ENCODE data around the gene RSPH6A. TPM values are rescaled to one million over a fixed set of nuclear protein-coding genes. Genes with fewer than 3 reads are reported as not detected.

The RSPH6A gene
- total and polyA plus RNA-seq, 2 of the 13 experiments (the other 11 are each of a cell fraction or from before 2014, with no cell fraction given): 0.07 TPM; not detected in 1

DNA sequence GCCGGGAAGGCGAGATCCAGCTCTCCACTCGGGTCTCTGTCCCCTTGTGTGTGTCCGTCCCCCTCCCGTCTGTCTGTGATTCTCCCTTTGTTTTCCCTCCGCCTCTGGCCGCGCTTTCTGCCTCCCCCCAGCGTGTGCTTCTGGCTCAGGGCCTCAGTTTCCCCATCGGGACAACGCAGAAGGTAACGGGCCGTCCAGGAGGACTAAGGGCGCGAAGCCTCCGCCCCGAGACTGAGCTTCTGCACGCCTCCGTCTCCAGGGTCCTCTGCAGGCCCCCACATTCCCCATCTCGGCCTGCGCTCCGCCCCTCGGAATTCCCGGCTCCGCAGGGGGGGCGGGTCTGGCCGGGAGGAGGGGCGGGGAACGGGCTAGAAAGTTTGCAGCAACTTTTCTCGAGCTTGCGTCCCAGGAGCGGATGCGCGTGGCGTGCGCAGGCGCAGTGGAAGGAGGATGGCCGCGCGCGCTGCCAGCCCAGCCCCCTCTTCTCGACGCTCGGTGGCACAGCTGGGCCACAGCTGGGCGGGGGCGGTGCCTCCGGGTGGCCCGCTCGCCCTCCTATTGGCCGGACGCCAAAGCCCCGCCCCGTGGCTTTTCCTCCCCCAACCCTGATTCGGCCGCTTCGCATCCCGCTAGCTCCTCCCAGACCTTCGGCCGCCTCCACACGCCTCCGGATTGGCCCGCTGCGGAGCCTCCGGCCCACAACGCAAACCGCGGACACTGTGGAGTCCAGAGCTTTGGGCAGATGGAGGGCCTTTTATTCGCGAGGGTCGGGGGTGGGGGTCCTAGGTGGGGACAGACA, 45.9 kb downstream of the RSPH6A start, which contains the start of gene SIX5 (continued):
- no peak for TF ChIP-seq ZNF224 (CRISPR knock-in tag; IDR thresholded peaks at IDR 0.05)
- TF ChIP-seq, protein P1, sequence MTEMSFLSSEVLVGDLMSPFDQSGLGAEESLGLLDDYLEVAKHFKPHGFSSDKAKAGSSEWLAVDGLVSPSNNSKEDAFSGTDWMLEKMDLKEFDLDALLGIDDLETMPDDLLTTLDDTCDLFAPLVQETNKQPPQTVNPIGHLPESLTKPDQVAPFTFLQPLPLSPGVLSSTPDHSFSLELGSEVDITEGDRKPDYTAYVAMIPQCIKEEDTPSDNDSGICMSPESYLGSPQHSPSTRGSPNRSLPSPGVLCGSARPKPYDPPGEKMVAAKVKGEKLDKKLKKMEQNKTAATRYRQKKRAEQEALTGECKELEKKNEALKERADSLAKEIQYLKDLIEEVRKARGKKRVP (CRISPR knock-in tag; IDR thresholded peaks at IDR 0.05): peak in 1 of 2 experiments; percentile 81; a peak in 2 of 4 replicates
- TF ChIP-seq THYN1 (CRISPR knock-in tag; IDR thresholded peaks at IDR 0.05; ENCODE audit: borderline replicate concordance, low read depth): no peak
- TF ChIP-seq FOXM1 (CRISPR knock-in tag; IDR thresholded peaks at IDR 0.05): no peak
- no peak for TF ChIP-seq SRSF4 (IDR thresholded peaks at IDR 0.05; ENCODE audit: low read depth, low read length, poor library complexity, severe bottlenecking)
- peak; percentile 71; the same call in 1 of the 2 replicates for TF ChIP-seq KLF9 (CRISPR knock-in tag; IDR thresholded peaks at IDR 0.05; ENCODE audit: low read depth)
- no peak for TF ChIP-seq ZSCAN22 (CRISPR knock-in tag; IDR thresholded peaks at IDR 0.05)
- TF ChIP-seq ZNF569 (CRISPR knock-in tag; IDR thresholded peaks at IDR 0.05; ENCODE audit: borderline replicate concordance): no peak
- peak; percentile 80; the same call in 1 of the 2 replicates for TF ChIP-seq ZNF614 (CRISPR knock-in tag; IDR thresholded peaks at IDR 0.05; ENCODE audit: borderline replicate concordance)
- TF ChIP-seq, protein P2, sequence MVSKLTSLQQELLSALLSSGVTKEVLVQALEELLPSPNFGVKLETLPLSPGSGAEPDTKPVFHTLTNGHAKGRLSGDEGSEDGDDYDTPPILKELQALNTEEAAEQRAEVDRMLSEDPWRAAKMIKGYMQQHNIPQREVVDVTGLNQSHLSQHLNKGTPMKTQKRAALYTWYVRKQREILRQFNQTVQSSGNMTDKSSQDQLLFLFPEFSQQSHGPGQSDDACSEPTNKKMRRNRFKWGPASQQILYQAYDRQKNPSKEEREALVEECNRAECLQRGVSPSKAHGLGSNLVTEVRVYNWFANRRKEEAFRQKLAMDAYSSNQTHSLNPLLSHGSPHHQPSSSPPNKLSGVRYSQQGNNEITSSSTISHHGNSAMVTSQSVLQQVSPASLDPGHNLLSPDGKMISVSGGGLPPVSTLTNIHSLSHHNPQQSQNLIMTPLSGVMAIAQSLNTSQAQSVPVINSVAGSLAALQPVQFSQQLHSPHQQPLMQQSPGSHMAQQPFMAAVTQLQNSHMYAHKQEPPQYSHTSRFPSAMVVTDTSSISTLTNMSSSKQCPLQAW (CRISPR knock-in tag; IDR thresholded peaks at IDR 0.05): peak; percentile 84
- 0 out of 2 replicates have a peak, but pooled peaks have one; percentile 20 for TF ChIP-seq ZFP90 (CRISPR knock-in tag; IDR thresholded peaks at IDR 0.05; ENCODE audit: borderline replicate concordance)
- TF ChIP-seq ZSCAN20 (CRISPR knock-in tag; IDR thresholded peaks at IDR 0.05; ENCODE audit: borderline replicate concordance): no peak
- peak; percentile 53 for TF ChIP-seq YY1 (IDR thresholded peaks at IDR 0.05; ENCODE audit: insufficient read depth, insufficient replicate concordance, low read depth, low read length)
- peak; percentile 22 for TF ChIP-seq RBM39 (IDR thresholded peaks at IDR 0.05; ENCODE audit: low read depth, low read length, poor library complexity, severe bottlenecking)
- no peak for TF ChIP-seq SOX6 (IDR thresholded peaks at IDR 0.05)
- peak; percentile 65; the same call in 1 of the 2 replicates for TF ChIP-seq SOX6 (CRISPR knock-in tag; IDR thresholded peaks at IDR 0.05)
- no peak for TF ChIP-seq PRPF4 (IDR thresholded peaks at IDR 0.05; ENCODE audit: low read depth, low read length, poor library complexity, severe bottlenecking)
- TF ChIP-seq, protein P3, sequence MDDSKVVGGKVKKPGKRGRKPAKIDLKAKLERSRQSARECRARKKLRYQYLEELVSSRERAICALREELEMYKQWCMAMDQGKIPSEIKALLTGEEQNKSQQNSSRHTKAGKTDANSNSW (CRISPR knock-in tag; IDR thresholded peaks at IDR 0.05; ENCODE audit: borderline replicate concordance): no peak
- TF ChIP-seq ZSCAN12 (CRISPR knock-in tag; IDR thresholded peaks at IDR 0.05): no peak; the same call in 1 of the 2 replicates
- TF ChIP-seq POGZ (CRISPR knock-in tag; IDR thresholded peaks at IDR 0.05): peak; percentile 67; the same call in 1 of the 2 replicates
- 0 out of 2 replicates have a peak, but pooled peaks have one; percentile 26 for TF ChIP-seq SIX1 (CRISPR knock-in tag; IDR thresholded peaks at IDR 0.05; ENCODE audit: borderline replicate concordance)
- no peak for TF ChIP-seq ZNF382 (CRISPR knock-in tag; IDR thresholded peaks at IDR 0.05; ENCODE audit: borderline replicate concordance)
- TF ChIP-seq CCAR2 (optimal IDR thresholded peaks at IDR 0.05; ENCODE audit: low read depth, low read length): no peak
- TF ChIP-seq, protein P4, sequence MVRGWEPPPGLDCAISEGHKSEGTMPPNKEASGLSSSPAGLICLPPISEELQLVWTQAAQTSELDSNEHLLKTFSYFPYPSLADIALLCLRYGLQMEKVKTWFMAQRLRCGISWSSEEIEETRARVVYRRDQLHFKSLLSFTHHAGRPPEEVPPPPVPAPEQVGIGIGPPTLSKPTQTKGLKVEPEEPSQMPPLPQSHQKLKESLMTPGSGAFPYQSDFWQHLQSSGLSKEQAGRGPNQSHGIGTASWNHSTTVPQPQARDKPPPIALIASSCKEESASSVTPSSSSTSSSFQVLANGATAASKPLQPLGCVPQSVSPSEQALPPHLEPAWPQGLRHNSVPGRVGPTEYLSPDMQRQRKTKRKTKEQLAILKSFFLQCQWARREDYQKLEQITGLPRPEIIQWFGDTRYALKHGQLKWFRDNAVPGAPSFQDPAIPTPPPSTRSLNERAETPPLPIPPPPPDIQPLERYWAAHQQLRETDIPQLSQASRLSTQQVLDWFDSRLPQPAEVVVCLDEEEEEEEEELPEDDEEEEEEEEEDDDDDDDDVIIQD (CRISPR knock-in tag; IDR thresholded peaks at IDR 0.05; ENCODE audit: low read depth): no peak
- peak; percentile 48; the same call in 1 of the 2 replicates for TF ChIP-seq SNAI1 (CRISPR knock-in tag; IDR thresholded peaks at IDR 0.05; ENCODE audit: borderline replicate concordance)

All from HepG2 (cell line).